ENCODE measurements around the gene PRAF2. TPM values are rescaled to one million over a fixed set of nuclear protein-coding genes. Genes with fewer than 3 reads are reported as not detected.
A peak's percentile ranks its signal among the peaks of the same experiment; 100 is the strongest.

PRAF2 gene
- polyA plus RNA-seq (2013, experiment 1 of 2) = 10.8 TPM
- 16.4 TPM for polyA plus RNA-seq (2013, experiment 2 of 2)

- Histone ChIP-seq H3K36me3 (ENCODE audit: insufficient read depth, low read length) (peaks cover 6% of the 10 kb centered on the region; the same call in 1 of the 2 replicates), H3K4me1 (ENCODE audit: insufficient read depth, low read length) (no peaks in the 10 kb centered on the region), H3K4me3 (ENCODE audit: low read length) (peak within 1 kb of the TSS; percentile 93), H3K9me3 (ENCODE audit: insufficient read depth, low read depth, low read length) (no peaks in the 10 kb centered on the region), H3K27me3 (ENCODE audit: insufficient read depth, low read length) (no peaks in the 10 kb centered on the region), H3K9ac (ENCODE audit: low read depth, low read length) (peak within 1 kb of the TSS; percentile 78), H3K27ac (ENCODE audit: low read depth, low read length) (no peak within 1 kb of the TSS)
- 2% methylated on average over 55 of the region's 61 CpGs for WGBS
Measured at GRCh38 chrX:49073601-49074575, at the start of gene PRAF2. Gene PRAF2 (minus strand): TSS chrX:49074002. CDS start chrX:49073987, 15 bp downstream.

GRCh38 chrX:49122499-49122898 lies 48.7 kb upstream of the PRAF2 start:
- Histone ChIP-seq H3K36me3 (ENCODE audit: insufficient read depth, low read length) (peaks cover 26% of the 10 kb centered on the region), H3K9ac (ENCODE audit: low read depth, low read length) (no peak overlapping the region; the same call in 1 of the 2 replicates), H3K4me3 (ENCODE audit: low read length) (peak overlapping the region; percentile 96), H3K27ac (ENCODE audit: low read depth, low read length) (no peak overlapping the region), H3K27me3 (ENCODE audit: insufficient read depth, low read length) (no peaks in the 10 kb centered on the region), H3K9me3 (ENCODE audit: insufficient read depth, low read depth, low read length) (no peaks in the 10 kb centered on the region), H3K4me1 (ENCODE audit: insufficient read depth, low read length) (no peaks in the 10 kb centered on the region)
- WGBS = 80% methylated on average over 5 of the region's 5 CpGs

- no peaks in the 10 kb centered on the region for H3K4me1 ChIP-seq (ENCODE audit: insufficient read depth, low read length)
- no peaks in the 10 kb centered on the region for H3K9me3 ChIP-seq (ENCODE audit: insufficient read depth, low read depth, low read length)
- H3K9ac ChIP-seq (ENCODE audit: low read depth, low read length) = no peak overlapping the region
- 79% methylated on average over 1 of the region's 1 CpG for WGBS
- no peak overlapping the region for H3K4me3 ChIP-seq (ENCODE audit: low read length)
- H3K36me3 ChIP-seq (ENCODE audit: insufficient read depth, low read length) = peaks cover 47% of the 10 kb centered on the region
- no peaks in the 10 kb centered on the region for H3K27me3 ChIP-seq (ENCODE audit: insufficient read depth, low read length)
- no peak overlapping the region for H3K27ac ChIP-seq (ENCODE audit: low read depth, low read length)
Measured at GRCh38 chrX:49120091-49120490, 46.3 kb upstream of the PRAF2 start.

GRCh38 chrX:49117581-49117980 lies 43.8 kb upstream of the PRAF2 start:
- Histone ChIP-seq H3K27me3 (ENCODE audit: insufficient read depth, low read length) (no peaks in the 10 kb centered on the region), H3K9ac (ENCODE audit: low read depth, low read length) (no peak overlapping the region), H3K4me3 (ENCODE audit: low read length) (no peak overlapping the region), H3K9me3 (ENCODE audit: insufficient read depth, low read depth, low read length) (no peaks in the 10 kb centered on the region), H3K36me3 (ENCODE audit: insufficient read depth, low read length) (peaks cover 57% of the 10 kb centered on the region), H3K27ac (ENCODE audit: low read depth, low read length) (no peak overlapping the region), H3K4me1 (ENCODE audit: insufficient read depth, low read length) (no peaks in the 10 kb centered on the region)
- 98% methylated on average over 3 of the region's 6 CpGs for WGBS

GRCh38 chrX:49116716-49117115 lies 42.9 kb upstream of the PRAF2 start:
- H3K4me3 ChIP-seq (ENCODE audit: low read length) = no peak overlapping the region
- no peaks in the 10 kb centered on the region for H3K4me1 ChIP-seq (ENCODE audit: insufficient read depth, low read length)
- H3K9ac ChIP-seq (ENCODE audit: low read depth, low read length) = no peak overlapping the region
- H3K27ac ChIP-seq (ENCODE audit: low read depth, low read length) = no peak overlapping the region
- no peaks in the 10 kb centered on the region for H3K9me3 ChIP-seq (ENCODE audit: insufficient read depth, low read depth, low read length)
- peaks cover 65% of the 10 kb centered on the region for H3K36me3 ChIP-seq (ENCODE audit: insufficient read depth, low read length)
- H3K27me3 ChIP-seq (ENCODE audit: insufficient read depth, low read length) = no peaks in the 10 kb centered on the region
- WGBS = 97% methylated on average over 5 of the region's 5 CpGs

GRCh38 chrX:49116076-49116475 lies 42.3 kb upstream of the PRAF2 start:
- H3K9me3 ChIP-seq (ENCODE audit: insufficient read depth, low read depth, low read length) = no peaks in the 10 kb centered on the region
- no peak overlapping the region for H3K27ac ChIP-seq (ENCODE audit: low read depth, low read length)
- H3K4me1 ChIP-seq (ENCODE audit: insufficient read depth, low read length) = no peaks in the 10 kb centered on the region
- 96% methylated on average over 8 of the region's 8 CpGs for whole genome bisulfite sequencing
- H3K9ac ChIP-seq (ENCODE audit: low read depth, low read length) = no peak overlapping the region
- peaks cover 59% of the 10 kb centered on the region for H3K36me3 ChIP-seq (ENCODE audit: insufficient read depth, low read length)
- H3K27me3 ChIP-seq (ENCODE audit: insufficient read depth, low read length) = no peaks in the 10 kb centered on the region
- no peak overlapping the region for H3K4me3 ChIP-seq (ENCODE audit: low read length)

GRCh38 chrX:49111791-49112190 lies 38.0 kb upstream of the PRAF2 start:
- H3K27ac ChIP-seq (ENCODE audit: low read depth, low read length) = no peak overlapping the region
- no peaks in the 10 kb centered on the region for H3K4me1 ChIP-seq (ENCODE audit: insufficient read depth, low read length)
- WGBS = 94% methylated on average over 3 of the region's 3 CpGs
- peaks cover 36% of the 10 kb centered on the region for H3K36me3 ChIP-seq (ENCODE audit: insufficient read depth, low read length)
- no peaks in the 10 kb centered on the region for H3K27me3 ChIP-seq (ENCODE audit: insufficient read depth, low read length)
- H3K9me3 ChIP-seq (ENCODE audit: insufficient read depth, low read depth, low read length) = no peaks in the 10 kb centered on the region
- no peak overlapping the region for H3K9ac ChIP-seq (ENCODE audit: low read depth, low read length)
- no peak overlapping the region for H3K4me3 ChIP-seq (ENCODE audit: low read length)

- Histone ChIP-seq H3K9me3 (ENCODE audit: insufficient read depth, low read depth, low read length) (no peaks in the 10 kb centered on the region), H3K36me3 (ENCODE audit: insufficient read depth, low read length) (peaks cover 23% of the 10 kb centered on the region), H3K27me3 (ENCODE audit: insufficient read depth, low read length) (no peaks in the 10 kb centered on the region), H3K27ac (ENCODE audit: low read depth, low read length) (no peak overlapping the region), H3K4me1 (ENCODE audit: insufficient read depth, low read length) (no peaks in the 10 kb centered on the region), H3K9ac (ENCODE audit: low read depth, low read length) (no peak overlapping the region), H3K4me3 (ENCODE audit: low read length) (no peak overlapping the region)
- 94% methylated on average over 3 of the region's 3 CpGs for WGBS
Measured at GRCh38 chrX:49110417-49110816, 36.6 kb upstream of the PRAF2 start.

GRCh38 chrX:49108641-49109040 lies 34.8 kb upstream of the PRAF2 start:
- peaks cover 20% of the 10 kb centered on the region for H3K36me3 ChIP-seq (ENCODE audit: insufficient read depth, low read length)
- H3K4me1 ChIP-seq (ENCODE audit: insufficient read depth, low read length) = no peaks in the 10 kb centered on the region
- H3K27ac ChIP-seq (ENCODE audit: low read depth, low read length) = no peak overlapping the region
- no peaks in the 10 kb centered on the region for H3K9me3 ChIP-seq (ENCODE audit: insufficient read depth, low read depth, low read length)
- H3K27me3 ChIP-seq (ENCODE audit: insufficient read depth, low read length) = no peaks in the 10 kb centered on the region
- no peak overlapping the region for H3K4me3 ChIP-seq (ENCODE audit: low read length)
- no peak overlapping the region for H3K9ac ChIP-seq (ENCODE audit: low read depth, low read length)
- 95% methylated on average over 2 of the region's 2 CpGs for WGBS

- no peak overlapping the region for H3K27ac ChIP-seq (ENCODE audit: low read depth, low read length)
- H3K36me3 ChIP-seq (ENCODE audit: insufficient read depth, low read length) = peaks cover 5% of the 10 kb centered on the region; the same call in 1 of the 2 replicates
- 74% methylated on average over 5 of the region's 7 CpGs for WGBS
- H3K27me3 ChIP-seq (ENCODE audit: insufficient read depth, low read length) = no peaks in the 10 kb centered on the region
- H3K9ac ChIP-seq (ENCODE audit: low read depth, low read length) = no peak overlapping the region
- H3K4me1 ChIP-seq (ENCODE audit: insufficient read depth, low read length) = no peaks in the 10 kb centered on the region
- no peaks in the 10 kb centered on the region for H3K9me3 ChIP-seq (ENCODE audit: insufficient read depth, low read depth, low read length)
- H3K4me3 ChIP-seq (ENCODE audit: low read length) = no peak overlapping the region
Measured at GRCh38 chrX:49106930-49107329, 33.1 kb upstream of the PRAF2 start.

- Histone ChIP-seq H3K9ac (ENCODE audit: low read depth, low read length) (no peak overlapping the region), H3K4me3 (ENCODE audit: low read length) (no peak overlapping the region), H3K4me1 (ENCODE audit: insufficient read depth, low read length) (no peaks in the 10 kb centered on the region), H3K9me3 (ENCODE audit: insufficient read depth, low read depth, low read length) (no peaks in the 10 kb centered on the region), H3K27me3 (ENCODE audit: insufficient read depth, low read length) (no peaks in the 10 kb centered on the region), H3K36me3 (ENCODE audit: insufficient read depth, low read length) (peaks cover 4% of the 10 kb centered on the region; the same call in 1 of the 2 replicates), H3K27ac (ENCODE audit: low read depth, low read length) (no peak overlapping the region)
- 73% methylated on average over 4 of the region's 4 CpGs for WGBS
Measured at GRCh38 chrX:49106296-49106695, 32.5 kb upstream of the PRAF2 start.
